HTR-8/SVneo (cell line): Measurements from ENCODE around the gene CHKB.

ENCODE experiments used
- DNase-seq: peaks from one replicate; pipeline ENCODE4 v3.0.0; 2011; ENCODE audit warnings: low spot score, mixed read lengths; ENCODE audit not compliant: insufficient read length
- FAIRE-seq: peaks from 2 replicates; lab custom pipeline; 2011; peaks lifted over from hg19 to GRCh38; lab: Jason Lieb, UNC

Gene CHKB

GRCh38 chr22:50600967-50601668 is 18.5 kb upstream of the CHKB start:
- no peak for DNase-seq

GRCh38 chr22:50600538-50600937 is 17.9 kb upstream of the CHKB start, which contains the start of gene MAPK8IP2:
TSS of gene MAPK8IP2 (plus strand) at chr22:50600793. CDS start at chr22:50600819, 26 bp downstream.
- FAIRE-seq, result no peak

More at GRCh38 chr22:50600967-50601668, 18.5 kb upstream of the CHKB start:
- FAIRE-seq, result no peak

GRCh38 chr22:50599816-50600455 is 17.3 kb upstream of the CHKB start:
- FAIRE-seq (no peak), DNase-seq (peak; percentile 67)

More at GRCh38 chr22:50600538-50600937, 17.9 kb upstream of the CHKB start, which contains the start of gene MAPK8IP2:
- no peak for DNase-seq

GRCh38 chr22:50597097-50597496 is 14.4 kb upstream of the CHKB start:
- FAIRE-seq, result no peak
- DNase-seq, result no peak

GRCh38 chr22:50595189-50595588 is 12.5 kb upstream of the CHKB start:
- no peak for DNase-seq
- FAIRE-seq, result no peak

- FAIRE-seq, result no peak
- no peak for DNase-seq
Observed at GRCh38 chr22:50587407-50587806, 4.8 kb upstream of the CHKB start.

- DNase-seq (no peak), FAIRE-seq (no peak)
Observed at GRCh38 chr22:50586416-50586815, 3.8 kb upstream of the CHKB start.

- no peak for DNase-seq
- FAIRE-seq, result no peak
Observed at GRCh38 chr22:50585781-50586180, 3.1 kb upstream of the CHKB start.

- no peak for DNase-seq
- no peak for FAIRE-seq
Observed at GRCh38 chr22:50585238-50585637, 2.6 kb upstream of the CHKB start.

GRCh38 chr22:50584106-50585096 is 1.8 kb upstream of the CHKB start:
- DNase-seq, result no peak
- FAIRE-seq, result no peak

GRCh38 chr22:50583294-50583861 is 729 bp upstream of the CHKB start:
- DNase-seq (no peak), FAIRE-seq (no peak)

- FAIRE-seq, result peak; percentile 40
- DNase-seq, result no peak
Observed at GRCh38 chr22:50581950-50582492, 628 bp downstream of the CHKB start.

- DNase-seq (no peak), FAIRE-seq (no peak)
Observed at GRCh38 chr22:50581031-50581949, 1.4 kb downstream of the CHKB start.

GRCh38 chr22:50579752-50580151 is 2.9 kb downstream of the CHKB start:
- DNase-seq (no peak), FAIRE-seq (no peak)

- DNase-seq, result no peak
- no peak for FAIRE-seq
Observed at GRCh38 chr22:50578776-50579310, 3.8 kb downstream of the CHKB start.

- DNase-seq, result no peak
- no peak for FAIRE-seq
Observed at GRCh38 chr22:50577987-50578775, 4.5 kb downstream of the CHKB start, which contains the start of gene CPT1B. TSS of gene CPT1B (minus strand) at chr22:50578427. CDS start at chr22:50577915, 512 bp downstream.

- no peak for DNase-seq
- no peak for FAIRE-seq
Observed at GRCh38 chr22:50577697-50577986, 5.0 kb downstream of the CHKB start.
